Fibroblast of skin of right quadriceps (primary cell): ENCODE results near the gene FAM163B.
"Not testable (repeated sequence)": the region's sequence is repeated elsewhere in the genome, so short reads cannot be mapped to it uniquely, and the experiment has no call there.

ENCODE experiments used
- DNase-seq: peaks from one replicate; pipeline ENCODE4 v3.0.0-alpha.2; 2013

FAM163B gene

DNA sequence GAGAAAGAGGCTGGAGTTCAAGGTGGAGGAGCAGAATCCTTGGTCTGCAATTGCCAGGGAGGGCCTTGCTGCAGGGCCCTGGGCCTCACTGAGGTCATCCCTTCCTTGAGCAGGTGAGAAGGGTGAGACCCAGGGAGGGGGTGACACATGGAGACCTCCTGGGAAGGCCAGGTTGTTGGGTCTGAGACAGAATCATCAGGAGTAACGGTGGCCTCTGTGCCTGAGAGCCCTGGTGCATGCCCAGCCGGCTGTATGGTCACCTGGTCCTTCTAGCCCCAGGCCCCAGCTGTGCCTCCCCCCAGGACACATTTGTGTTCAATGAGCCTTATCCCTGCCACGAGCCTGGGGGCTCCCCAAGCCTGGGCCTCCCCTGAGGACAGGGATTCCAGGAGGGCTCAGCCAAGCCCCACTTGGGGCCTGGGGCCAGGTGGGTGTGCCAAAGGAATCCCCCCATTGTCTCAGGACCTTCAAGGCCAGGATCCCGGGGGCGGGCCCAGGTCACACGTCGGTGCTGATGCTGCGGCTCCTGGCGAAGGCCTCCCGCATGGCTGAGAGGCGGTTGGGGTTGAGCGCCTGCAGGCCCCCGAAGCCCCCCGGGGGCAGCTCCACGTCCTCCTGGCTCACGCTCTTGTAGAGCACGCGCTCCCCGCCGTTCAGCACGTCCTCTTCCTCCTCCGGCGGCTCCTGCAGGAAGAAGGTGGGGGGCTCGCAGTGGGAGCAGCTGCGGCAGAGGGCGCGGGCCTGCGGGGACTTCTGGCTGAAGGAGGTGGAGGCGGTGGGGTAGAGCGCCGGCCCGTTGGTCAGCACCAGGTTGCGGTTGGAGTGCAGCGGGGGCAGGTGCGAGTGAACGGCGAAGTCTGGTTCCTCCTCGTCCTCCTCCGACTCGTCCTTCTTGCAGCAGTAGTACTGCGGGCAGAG, 30.4 kb downstream of the FAM163B start:
- DNase-seq: no peak

DNA sequence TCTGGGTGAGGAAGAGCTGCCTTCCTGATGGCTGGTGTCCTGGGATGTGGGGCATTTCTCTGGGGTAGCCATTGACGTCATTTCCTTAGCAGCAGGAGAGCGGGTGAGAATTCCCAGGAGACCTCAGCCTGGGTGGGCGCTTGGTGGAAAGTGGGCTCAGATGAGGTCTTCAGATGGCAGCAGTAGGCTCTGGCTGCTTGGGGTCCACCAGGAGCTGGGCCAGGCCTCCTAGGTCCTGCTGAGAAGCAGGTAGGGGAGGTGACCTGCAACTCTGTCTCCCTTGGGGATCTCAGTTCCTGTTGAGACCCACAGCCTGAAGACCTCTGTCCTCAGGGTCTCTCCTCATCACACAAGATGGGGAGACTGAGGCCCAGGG, 31.5 kb downstream of the FAM163B start:
- no peak for DNase-seq

DNA sequence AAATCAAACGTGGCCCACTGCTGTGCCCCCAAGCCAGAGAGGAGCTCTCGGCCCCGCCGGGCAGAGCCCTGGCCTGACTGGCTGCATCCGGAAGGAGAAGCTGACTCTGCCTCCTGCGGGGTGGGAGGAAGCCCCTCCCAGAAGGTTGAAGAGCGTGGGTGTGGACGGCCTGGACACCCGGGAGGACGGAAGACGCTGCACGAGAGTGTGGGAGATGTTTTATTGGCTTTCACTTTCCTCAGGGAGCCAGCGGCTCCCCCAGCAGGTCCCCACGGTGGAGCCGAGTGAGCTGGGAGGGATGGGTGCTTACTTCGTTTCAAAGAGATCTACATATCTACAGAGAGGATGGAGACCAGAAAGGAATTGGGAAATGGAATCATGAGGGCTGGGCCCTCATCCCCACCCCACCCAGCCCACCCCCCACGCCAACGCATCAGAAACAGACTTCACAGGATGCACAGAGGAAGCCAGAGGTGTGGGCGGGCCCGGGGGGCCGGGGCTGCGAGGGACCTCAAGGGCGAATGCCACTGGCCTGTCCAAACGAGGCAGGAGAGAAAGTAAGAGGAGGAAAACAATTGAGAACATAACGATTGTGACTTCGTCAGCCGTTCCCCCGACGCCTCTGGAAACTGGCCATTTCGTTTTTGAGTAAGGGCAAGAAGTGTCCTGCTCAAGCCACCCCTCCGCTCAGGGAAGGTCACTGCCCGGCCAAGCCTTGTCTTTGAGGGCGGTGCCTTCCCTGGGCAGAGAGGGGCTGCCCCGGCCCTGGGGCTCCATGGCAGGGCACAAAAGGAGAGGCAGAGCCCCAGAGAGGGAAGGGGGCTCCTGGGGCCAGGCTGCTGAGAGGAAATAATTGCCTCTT, 32.1 kb downstream of the FAM163B start:
- DNase-seq: no peak

DNA sequence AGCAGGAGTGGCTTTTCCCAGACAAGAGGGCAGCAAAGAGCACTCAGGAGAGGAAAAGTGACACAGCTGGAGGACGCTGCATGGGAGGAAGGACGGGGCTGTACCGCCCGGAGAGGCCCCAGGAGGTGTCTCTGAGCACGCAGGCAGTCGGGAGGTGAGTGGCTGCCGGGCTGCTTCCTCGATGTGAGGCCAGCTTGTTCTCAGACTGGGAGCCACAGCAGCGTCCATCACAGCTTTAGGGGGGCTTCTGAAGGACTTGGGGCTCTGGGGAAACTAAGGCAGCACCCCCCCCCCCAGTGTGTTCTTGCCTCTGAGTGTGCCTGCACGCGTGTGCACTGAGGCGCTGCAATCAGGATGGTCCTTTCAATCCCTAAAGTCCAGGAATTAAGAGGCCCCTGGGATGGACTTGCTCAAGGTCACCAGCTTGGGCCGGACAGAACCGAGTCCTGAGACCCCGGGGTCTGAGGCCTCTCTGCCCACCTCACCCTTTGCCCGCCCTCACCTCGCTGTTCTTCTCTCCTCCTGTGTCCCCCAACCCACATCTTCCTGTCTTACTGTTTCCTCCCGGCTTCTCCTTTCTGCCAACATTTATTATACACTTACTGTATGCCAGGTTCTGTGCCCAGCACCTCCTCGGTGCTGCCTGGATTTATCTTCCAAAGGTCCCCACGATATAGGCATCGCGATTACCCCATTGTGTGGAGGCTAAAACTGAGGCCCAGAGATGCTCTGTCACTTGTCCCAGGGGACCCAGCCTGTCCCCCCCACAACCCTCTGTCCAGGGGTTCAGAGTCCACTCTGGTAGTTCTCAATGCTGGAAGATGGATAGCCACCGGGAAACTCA, 32.9 kb downstream of the FAM163B start:
- DNase-seq: no peak

DNA sequence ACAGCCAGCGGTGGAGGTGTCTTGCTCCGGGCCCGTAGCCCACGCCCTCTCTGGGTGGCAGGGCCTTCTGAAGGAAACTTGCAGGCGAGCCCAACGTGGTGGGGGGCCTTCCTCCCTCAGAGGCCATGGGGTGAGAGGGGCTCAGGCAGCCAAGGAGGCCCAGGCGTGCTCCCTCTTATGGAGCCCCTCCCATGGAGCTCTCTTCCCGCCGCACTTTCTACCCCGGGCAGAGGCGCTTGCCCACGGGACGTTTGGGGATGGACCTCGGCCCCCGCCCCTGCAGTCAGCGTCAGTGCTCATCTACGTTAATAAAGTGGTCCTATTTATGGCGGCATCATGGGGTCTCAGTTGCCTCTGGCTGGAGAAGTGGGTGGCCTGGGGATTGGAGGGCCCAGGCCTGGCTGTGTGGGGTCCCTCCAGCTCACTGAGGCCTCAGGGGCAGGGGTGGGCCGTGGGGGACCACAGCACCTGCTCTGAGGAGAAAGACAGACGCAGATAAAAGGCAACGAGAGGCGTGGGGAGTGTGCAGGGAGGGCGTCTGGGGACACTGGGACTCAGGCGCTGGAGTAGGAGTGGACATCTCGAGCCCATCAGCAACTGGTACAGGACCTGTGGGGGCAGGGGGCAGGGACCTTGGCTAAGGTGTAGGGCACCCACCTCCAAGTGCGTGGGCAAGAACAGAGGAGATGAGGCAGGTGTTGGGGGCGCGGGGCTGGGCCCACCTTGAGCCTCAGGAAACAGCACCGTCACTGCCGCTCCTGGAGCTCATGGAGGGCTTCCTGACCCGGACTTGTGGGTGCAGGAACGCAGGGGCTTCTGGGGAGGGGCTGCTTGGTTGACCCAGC, 33.8 kb downstream of the FAM163B start:
- no peak for DNase-seq

DNA sequence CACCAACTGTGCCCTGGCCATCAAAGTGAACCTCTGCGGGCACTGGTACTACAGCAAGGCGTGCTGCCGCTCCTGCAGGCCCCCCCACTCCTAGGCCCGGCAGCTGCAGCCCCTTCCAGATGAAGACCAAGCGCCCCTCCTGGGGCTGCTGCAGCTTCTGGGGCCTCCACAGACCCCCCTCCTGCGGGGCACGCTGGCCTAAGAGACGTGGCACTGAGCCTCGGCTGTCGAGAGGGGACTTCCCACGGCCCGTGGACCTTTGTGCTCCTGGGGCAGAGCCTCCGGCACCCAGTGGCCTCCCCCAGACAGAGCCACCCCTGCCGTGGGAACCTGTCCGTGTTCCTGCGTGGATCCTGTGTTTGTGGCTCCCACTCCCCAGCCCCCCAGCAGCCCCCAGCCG, 34.4 kb downstream of the FAM163B start:
- DNase-seq: no peak

DNA sequence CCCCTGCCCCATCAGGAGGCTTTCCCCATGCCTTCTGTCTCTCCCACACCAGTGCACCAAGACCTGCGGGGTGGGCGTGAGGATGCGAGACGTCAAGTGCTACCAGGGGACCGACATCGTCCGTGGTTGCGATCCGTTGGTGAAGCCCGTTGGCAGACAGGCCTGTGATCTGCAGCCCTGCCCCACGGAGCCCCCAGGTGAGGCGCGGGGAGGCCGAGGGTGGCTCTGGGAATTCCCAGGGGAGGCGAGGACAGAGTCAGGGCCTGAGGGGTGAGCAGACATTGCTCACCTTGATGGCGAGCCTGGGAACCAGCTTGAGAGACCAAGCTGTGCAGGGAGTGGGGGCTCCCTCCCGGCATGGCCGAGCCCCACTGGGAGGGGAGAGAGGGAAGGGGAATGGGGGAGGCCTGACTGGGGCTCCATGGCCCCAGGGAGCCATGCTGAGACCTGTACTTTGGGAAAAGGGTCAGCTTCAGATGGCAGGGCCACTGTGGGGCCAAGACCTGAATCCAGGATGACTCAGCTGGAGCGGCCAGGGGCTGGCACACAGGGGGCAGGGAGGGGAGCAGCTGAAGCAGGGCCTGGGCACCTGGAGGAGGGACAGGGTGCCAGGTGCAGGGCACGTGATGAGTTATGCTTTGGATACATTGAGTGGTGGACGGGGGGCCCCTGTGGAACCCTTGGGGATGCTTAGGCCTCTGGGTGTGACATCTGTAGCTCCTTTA, 35.2 kb downstream of the FAM163B start:
- DNase-seq: no peak

DNA sequence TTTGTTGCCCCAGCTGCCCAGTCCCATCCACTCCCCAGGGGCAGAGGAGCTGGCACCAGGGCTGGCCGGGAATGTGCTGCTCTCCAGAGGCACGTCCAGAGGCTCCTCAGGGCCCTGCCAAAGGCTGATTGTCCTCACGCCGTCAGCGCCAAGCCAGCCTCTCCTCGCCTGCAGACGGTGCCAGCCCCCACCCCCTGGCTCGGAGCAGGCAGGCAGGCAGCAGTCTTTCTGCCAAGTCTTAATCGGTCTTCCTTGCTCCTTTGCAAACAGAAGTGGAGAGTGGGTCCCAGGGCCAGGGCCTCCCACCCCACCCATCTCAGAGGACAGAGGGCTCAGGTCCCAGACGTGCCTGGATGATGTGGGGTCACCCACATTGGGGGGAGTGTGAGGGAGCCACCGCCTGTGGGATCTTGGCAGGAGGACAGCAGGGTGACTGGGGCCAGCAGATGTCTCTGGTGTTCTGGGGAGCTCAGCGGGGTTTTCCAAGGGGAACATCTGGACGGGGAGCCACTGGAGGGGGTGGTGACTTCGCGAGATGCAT, 36.3 kb downstream of the FAM163B start:
- no peak for DNase-seq

DNA sequence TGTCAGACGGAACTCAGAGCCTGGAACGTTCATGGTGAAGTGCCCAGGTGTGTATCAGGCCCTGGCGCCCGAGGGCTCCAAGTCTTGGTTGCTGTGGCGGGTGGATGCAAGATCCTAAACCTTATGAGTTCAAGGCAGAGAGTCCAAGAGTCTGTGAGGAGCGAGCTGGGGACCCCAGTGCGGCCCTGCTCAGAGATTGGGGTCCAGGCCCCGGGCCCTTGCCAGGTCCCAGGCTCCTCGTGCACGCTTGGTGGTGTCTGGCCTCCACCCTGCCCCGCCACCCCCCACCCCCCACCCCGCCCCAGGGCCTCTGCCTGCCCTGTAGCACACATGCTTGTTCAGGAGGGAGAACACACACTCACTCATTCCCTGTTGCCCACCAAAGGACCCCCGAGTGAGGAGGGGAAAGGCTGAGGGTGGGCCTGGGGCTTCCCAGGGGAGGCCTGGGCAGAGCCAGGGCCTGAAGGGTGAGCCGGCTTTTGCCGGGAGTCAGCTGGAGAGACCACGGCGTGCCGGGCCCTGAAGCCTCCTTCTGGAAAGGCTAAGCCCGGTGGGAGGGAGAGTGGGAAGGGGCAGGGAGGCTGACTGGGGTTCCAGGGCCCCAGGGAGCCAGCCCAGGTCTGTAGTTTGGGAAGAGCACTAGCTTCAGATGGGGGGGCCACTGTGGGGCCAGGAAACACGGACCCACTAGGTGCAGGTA, 37.1 kb downstream of the FAM163B start:
- DNase-seq: no peak

DNA sequence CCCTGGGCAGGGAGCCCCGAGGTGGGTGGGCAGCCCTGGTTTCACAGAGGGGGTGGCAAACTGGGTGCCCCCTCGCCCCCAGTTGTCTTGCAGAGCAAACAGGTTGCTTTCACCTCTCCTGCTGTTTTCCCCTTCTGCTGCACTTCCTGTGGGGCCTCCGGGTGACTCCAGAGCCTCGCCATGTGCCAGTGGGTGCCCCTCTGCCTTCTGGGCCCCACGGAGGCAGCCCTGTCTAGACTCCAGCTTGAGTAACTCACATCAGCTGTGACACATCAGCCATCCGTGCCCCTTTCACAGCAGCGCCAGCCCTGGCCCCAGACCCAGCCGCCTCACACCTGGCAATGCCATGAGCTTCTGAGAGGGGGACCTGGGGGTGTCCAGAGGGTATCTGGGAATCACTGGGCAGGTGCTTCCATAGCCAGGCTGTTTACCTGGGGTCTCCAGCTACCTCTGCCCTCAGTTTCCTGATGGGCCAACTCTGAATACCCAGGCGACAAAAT, 37.7 kb downstream of the FAM163B start:
- no peak for DNase-seq

DNA sequence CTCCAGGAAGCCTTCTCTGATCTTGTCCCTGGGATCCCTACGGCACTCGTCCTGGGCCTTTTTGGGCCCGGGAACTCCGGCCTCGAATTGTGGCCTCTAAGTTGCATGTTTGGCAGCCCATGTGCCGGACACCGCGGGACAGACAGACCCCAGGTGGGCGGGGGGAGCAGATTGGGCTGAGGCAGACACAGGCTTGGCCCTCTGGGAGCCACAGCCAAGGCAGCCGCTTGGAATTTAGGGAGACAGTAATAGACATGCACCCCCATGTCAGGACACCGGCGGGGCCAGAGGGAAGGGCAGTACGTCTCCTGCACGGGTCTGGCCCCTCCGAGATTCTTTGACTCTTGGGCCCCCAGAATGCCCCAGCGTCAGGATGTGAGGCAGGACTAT, 38.5 kb downstream of the FAM163B start:
- DNase-seq: no peak

DNA sequence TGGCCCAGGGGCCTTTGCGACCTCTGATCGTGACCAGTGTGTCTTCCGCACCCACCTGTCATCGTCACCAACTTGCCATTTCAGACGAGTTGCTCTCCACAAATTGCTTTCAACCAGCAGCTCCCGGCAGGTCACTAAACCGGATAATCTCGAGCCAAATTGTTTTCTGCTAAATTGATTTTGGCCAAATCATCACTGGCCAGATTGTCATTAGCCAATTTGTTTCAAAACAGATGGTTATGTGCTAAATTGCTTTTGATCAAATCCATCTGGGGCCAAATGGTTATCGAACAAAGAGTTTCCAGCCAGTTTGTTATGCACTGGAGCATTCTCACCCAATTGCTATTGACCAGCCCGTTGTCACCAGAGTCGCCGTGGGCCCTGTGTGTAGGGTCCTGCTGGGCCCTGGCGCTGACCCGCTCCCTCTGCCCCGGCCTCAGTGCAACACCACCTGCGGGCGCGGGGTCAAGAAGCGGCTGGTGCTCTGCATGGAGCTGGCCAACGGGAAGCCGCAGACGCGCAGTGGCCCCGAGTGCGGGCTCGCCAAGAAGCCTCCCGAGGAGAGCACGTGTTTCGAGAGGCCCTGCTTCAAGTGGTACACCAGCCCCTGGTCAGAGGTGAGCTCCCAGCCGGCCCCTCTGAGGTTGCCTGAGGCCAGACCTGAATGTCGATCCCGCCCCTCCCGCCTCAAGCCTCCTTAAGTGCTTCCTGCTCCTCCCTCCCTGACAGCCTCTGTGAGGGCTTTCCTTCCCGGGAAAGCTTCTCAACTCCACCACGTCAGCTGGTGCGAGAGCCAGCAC, 39.1 kb downstream of the FAM163B start:
- DNase-seq: no peak

DNA sequence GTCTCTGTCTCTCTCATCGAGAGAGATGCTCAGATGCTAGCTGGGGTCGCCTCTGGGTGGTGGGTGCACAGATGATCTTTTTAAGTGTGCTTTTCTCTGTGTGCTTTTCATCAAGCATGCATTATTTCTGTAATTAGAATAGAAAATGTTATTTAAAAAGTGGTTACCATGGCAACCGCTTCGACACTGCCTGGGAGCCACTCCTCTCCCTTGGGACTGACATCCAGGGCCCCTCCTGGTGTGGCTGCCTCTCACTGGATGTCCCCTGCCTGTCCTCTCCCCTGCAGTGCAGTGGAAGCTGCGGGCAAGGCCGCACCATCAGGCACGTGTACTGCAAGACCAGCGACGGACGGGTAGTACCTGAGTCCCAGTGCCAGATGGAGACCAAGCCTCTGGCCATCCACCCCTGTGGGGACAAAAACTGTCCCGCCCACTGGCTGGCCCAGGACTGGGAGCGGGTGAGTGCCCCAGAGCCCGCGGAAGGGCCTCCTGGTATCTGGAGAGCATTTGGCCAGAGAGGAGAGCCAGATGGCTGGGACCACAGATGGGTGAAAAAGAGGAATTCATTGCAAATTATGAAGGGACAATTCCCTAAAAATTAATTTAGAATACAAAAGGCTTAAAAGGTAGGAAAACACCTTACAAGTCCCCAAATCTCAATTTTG, 39.9 kb downstream of the FAM163B start:
- no peak for DNase-seq

DNA sequence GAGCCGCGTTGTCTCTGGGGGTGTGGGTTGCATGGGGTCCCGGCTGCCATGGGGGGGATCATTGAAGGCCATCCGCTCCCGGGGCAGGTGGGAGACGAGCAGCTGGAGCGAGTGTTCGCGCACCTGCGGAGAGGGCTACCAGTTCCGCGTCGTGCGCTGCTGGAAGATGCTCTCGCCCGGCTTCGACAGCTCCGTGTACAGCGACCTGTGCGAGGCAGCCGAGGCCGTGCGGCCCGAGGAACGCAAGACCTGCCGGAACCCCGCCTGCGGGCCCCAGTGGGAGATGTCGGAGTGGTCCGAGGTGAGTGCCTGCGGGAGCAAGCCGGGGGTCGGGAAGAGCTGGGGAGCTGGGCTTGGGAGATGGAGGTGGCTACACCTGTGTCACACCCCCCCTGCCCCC, 41.0 kb downstream of the FAM163B start:
- DNase-seq: no peak

DNA sequence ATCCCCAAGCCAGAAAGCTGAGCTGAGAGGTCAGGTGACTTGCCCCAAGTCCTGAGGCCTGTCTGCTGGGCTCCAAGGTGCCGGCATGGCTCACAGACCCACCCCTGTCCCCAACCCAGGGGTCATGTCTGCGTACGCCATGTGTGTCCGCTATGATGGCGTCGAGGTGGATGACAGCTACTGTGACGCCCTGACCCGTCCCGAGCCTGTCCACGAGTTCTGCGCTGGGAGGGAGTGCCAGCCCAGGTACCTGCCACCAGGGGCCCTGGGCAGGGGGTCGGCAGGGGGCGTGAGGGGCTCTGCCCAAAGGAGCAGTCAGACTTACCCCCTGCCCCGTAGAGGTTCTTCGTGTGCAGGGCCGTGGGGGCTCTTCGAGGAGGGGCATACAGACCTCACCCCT, 42.4 kb downstream of the FAM163B start:
- DNase-seq: no peak

DNA sequence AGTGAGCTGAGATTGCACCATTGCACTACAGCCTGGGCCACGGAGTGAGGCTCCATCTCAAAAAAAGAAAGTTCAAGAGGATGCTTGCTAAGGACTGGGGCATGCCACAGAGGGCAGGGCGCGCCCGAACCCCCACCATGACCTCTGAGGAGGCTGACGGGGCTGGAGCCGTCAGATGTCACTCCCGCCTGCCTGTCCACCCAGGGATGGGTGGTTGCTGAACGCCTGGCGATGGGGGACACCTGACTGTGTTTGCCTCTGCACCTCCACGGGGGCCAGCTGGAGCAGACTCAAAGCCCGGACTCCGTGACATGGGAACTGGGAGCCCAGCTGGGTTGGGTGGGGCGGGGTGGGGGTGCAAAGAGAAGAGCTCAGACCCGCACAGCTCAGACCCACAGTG, 42.8 kb downstream of the FAM163B start:
- no peak for DNase-seq

DNA sequence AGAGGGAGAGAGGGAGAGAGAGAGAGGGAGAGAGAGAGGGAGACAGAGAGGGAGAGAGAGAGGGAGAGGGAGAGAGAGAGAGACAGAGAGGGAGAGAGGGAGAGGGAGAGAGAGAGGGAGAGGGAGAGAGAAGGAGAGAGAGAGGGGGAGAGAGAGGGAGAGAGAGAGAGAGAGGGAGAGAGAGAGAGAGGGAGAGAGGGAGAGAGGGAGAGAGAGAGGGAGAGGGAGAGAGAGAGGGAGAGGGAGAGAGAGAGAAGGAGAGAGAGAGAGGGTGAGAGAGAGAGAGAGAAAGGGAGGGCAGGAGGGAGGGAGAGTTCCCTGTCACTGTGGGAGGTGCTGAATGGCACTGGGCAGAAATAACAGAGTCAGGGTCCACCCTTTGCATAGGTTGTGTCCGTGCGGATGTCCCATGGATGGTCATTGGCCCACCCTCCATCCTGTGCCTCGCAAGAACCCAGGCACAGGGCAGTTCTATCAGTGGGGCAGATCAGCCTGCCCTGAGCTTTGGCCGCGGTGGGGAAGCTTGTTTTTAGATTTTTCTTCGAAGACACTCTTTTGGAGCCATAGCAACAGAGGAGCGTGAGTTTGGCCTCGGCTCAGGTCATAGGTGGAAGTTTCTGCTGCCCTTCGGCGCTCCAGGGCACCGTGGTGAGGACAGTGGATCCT, 44.6 kb downstream of the FAM163B start:
- DNase-seq: no peak

DNA sequence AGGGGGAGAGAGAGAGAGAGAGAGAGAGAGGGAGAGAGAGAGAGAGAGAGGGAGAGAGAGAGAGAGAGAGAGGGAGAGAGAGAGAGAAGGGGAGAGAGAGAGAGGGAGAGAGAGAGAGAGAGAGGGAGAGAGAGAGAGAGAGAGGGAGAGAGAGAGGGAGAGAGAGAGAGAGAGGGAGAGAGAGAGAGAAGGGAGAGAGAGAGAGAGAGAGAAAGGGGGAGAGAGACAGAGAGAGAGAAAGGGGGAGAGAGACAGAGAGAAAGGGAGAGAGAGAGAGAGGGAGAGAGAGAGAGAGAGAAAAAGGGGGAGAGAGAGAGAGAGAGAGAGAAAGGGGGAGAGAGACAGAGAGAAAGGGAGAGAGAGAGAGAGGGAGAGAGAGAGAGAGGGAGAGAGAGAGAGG, 45.4 kb downstream of the FAM163B start:
- DNase-seq: not testable (repeated sequence)
